Thyroid gland (tissue), 4 donors: ENCODE results near the gene SLC35E2B.
"Not testable (repeated sequence)": the region's sequence is repeated elsewhere in the genome, so short reads cannot be mapped to it uniquely, and the experiment has no call there.

Source experiments
- POLR2A ChIP-seq, 2 donors: fragments of 450-650 bp; IDR thresholded peaks; one replicate each; pipeline ENCODE4 v1.6.1; 2017; ENCODE audit warnings: antibody characterized with exemption in 2 of 2, mild to moderate bottlenecking in 2 of 2, moderate library complexity in 1 of 2
- TF ChIP-seq, protein P1 (sequence below), 6 experiments: fragments of 200-600 bp in 3 of 6; fragments of 450-650 bp in 3 of 6; sonication (generic) in 3 of 6; IDR thresholded peaks; one replicate each; pipeline ENCODE4 v1.5.1; 2016 to 2019; ENCODE audit warnings: antibody characterized with exemption in 6 of 6, mild to moderate bottlenecking in 2 of 6, inconsistent platforms in 1 of 6, moderate library complexity in 1 of 6

- TF ChIP-seq POLR2A (IDR thresholded peaks at IDR 0.05): not testable (repeated sequence)
- TF ChIP-seq, protein P1, sequence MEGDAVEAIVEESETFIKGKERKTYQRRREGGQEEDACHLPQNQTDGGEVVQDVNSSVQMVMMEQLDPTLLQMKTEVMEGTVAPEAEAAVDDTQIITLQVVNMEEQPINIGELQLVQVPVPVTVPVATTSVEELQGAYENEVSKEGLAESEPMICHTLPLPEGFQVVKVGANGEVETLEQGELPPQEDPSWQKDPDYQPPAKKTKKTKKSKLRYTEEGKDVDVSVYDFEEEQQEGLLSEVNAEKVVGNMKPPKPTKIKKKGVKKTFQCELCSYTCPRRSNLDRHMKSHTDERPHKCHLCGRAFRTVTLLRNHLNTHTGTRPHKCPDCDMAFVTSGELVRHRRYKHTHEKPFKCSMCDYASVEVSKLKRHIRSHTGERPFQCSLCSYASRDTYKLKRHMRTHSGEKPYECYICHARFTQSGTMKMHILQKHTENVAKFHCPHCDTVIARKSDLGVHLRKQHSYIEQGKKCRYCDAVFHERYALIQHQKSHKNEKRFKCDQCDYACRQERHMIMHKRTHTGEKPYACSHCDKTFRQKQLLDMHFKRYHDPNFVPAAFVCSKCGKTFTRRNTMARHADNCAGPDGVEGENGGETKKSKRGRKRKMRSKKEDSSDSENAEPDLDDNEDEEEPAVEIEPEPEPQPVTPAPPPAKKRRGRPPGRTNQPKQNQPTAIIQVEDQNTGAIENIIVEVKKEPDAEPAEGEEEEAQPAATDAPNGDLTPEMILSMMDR (IDR thresholded peaks at IDR 0.05): not testable (repeated sequence)
Observed at GRCh38 chr1:1741013-1741412, 48.4 kb upstream of the SLC35E2B start.
